Bronchial epithelial cell (primary cell): Measurements from ENCODE around the gene MPPED1. TPM values are rescaled to one million over a fixed set of nuclear protein-coding genes. Genes with fewer than 3 reads are reported as not detected.

ENCODE experiments used
- DNase-seq: peaks from one replicate; pipeline ENCODE4 v3.0.0-alpha.2; 2010; ENCODE audit warnings: low read depth
- FAIRE-seq: peaks from 2 replicates; lab custom pipeline; 2011; peaks lifted over from hg19 to GRCh38; lab: Jason Lieb, UNC
- H3K27me3 ChIP-seq: 2 replicates; pipeline ENCODE4 v1.5.1; 2011; ENCODE audit warnings: low read length; ENCODE audit not compliant: control insufficient read depth, insufficient read depth
- H3K36me3 ChIP-seq: 2 replicates; pipeline ENCODE4 v1.5.1; 2011; ENCODE audit warnings: low read length; ENCODE audit not compliant: control insufficient read depth, insufficient read depth
- H3K4me3 ChIP-seq: 2 replicates; pipeline ENCODE4 v1.5.1; 2011; ENCODE audit warnings: mild to moderate bottlenecking, low read depth, low read length, control low read depth
- CTCF ChIP-seq: IDR thresholded peaks from 2 replicates; pipeline ENCODE4 v1.5.1; 2011; ENCODE audit warnings: mild to moderate bottlenecking, moderate library complexity, low read length, control low read depth, inconsistent platforms; ENCODE audit not compliant: insufficient read depth, severe bottlenecking
- total RNA-seq: library from RNA; depleted of rRNA; stranded (reverse); fragments of >200 nt; gene quantifications from 2 replicates; pipeline ENCODE4 v1.2.1, GENCODE V29; 2014

Gene MPPED1
- total RNA-seq, 1 donor from 2014 or later: not detected

- DNase-seq (no peak), FAIRE-seq (peak; percentile 66)
- Histone ChIP-seq H3K4me3 (no peak overlapping the region), H3K27me3 (peaks cover 38% of the 10 kb centered on the region), H3K36me3 (no peaks in the 10 kb centered on the region)
- TF ChIP-seq CTCF: no peak
These were observed 17.9 kb upstream of the MPPED1 start for GRCh38 chr22:43393844-43394474.

GRCh38 chr22:43395086-43395695 is 16.6 kb upstream of the MPPED1 start:
- DNase-seq: no peak
- TF ChIP-seq CTCF: no peak
- H3K36me3 ChIP-seq: no peaks in the 10 kb centered on the region
- no peak for FAIRE-seq
- peaks cover 39% of the 10 kb centered on the region for H3K27me3 ChIP-seq
- H3K4me3 ChIP-seq: no peak overlapping the region

- H3K4me3 ChIP-seq: no peak overlapping the region
- TF ChIP-seq CTCF: no peak
- DNase-seq: no peak
- peaks cover 44% of the 10 kb centered on the region for H3K27me3 ChIP-seq
- FAIRE-seq: no peak
- H3K36me3 ChIP-seq: no peaks in the 10 kb centered on the region
These were observed 15.4 kb upstream of the MPPED1 start for GRCh38 chr22:43396321-43396933.

GRCh38 chr22:43396934-43397457 is 14.8 kb upstream of the MPPED1 start:
- DNase-seq (no peak), FAIRE-seq (no peak)
- no peak for TF ChIP-seq CTCF
- Histone ChIP-seq H3K4me3 (no peak overlapping the region), H3K36me3 (no peaks in the 10 kb centered on the region), H3K27me3 (peaks cover 49% of the 10 kb centered on the region)

GRCh38 chr22:43397766-43398165 is 14.0 kb upstream of the MPPED1 start:
- peaks cover 52% of the 10 kb centered on the region for H3K27me3 ChIP-seq
- DNase-seq (no peak), FAIRE-seq (no peak)
- H3K36me3 ChIP-seq: no peaks in the 10 kb centered on the region
- TF ChIP-seq CTCF: no peak
- no peak overlapping the region for H3K4me3 ChIP-seq
